Measurements from ENCODE around the gene BTBD9.

- TF ChIP-seq POLR2A (IDR thresholded peaks at IDR 0.05; ENCODE audit: insufficient read depth in 1 of 2, low read depth in 2 of 2, low read length in 2 of 2) (no peak), PBX3 (CRISPR knock-in tag; IDR thresholded peaks at IDR 0.05; ENCODE audit: borderline replicate concordance) (no peak)
These were observed 503.2 kb downstream of the BTBD9 start for GRCh38 chr6:38136547-38136946.
